ENCODE measurements around the gene UHMK1. TPM values are rescaled to one million over a fixed set of nuclear protein-coding genes. Genes with fewer than 3 reads are reported as not detected.
"Not testable (repeated sequence)": the region's sequence is repeated elsewhere in the genome, so short reads cannot be mapped to it uniquely, and the experiment has no call there.

The UHMK1 gene
- total RNA-seq (10 to 100 TPM; 28.0 to 29.6 TPM), polyA plus RNA-seq (10 to 100 TPM in 1 of 2 donors, 1 to 10 TPM in 1; 8.7 to 14.7 TPM)
- long read RNA-seq, donor 1, full-length matches to known transcripts: 38 of 48 reads
- long read RNA-seq, donor 1, partial matches to known transcripts: 7 of 48 reads
- long read RNA-seq, donor 1, other reads (novel, unspliced or antisense): 3 of 48 reads
- long read RNA-seq, donor 2, full-length matches to known transcripts: 8 of 16 reads
- long read RNA-seq, donor 2, partial matches to known transcripts: 2 of 16 reads
- long read RNA-seq, donor 2, other reads (novel, unspliced or antisense): 6 of 16 reads

- Histone ChIP-seq H3K9me3 (ENCODE audit: control insufficient read depth, low read length) (no peaks in the 10 kb centered on the region), H3K4me3 (ENCODE audit: low read length in 2 of 2) (peak within 1 kb of the TSS; percentile 55 to 78), H3K36me3 (ENCODE audit: control insufficient read depth in 1 of 2, insufficient read depth in 2 of 2, low read length in 1 of 2) (no peaks in the 10 kb centered on the region), H3K4me1 (ENCODE audit: control insufficient read depth in 1 of 2, insufficient read depth in 2 of 2, low read length in 2 of 2) (peaks cover 0 to 4% of the 10 kb centered on the region in 2 donors), H3K27me3 (ENCODE audit: control insufficient read depth in 1 of 2, insufficient read depth in 2 of 2, low read length in 1 of 2) (no peaks in the 10 kb centered on the region), H3K27ac (ENCODE audit: low read depth in 1 of 2, low read length in 2 of 2) (peak within 1 kb of the TSS; percentile 49 to 87)
- intact Hi-C loops (cut with DNase I): loop anchor here in 1 of 2 donors (5.0 kb wide), 1 partner anchor 64 kb away; the partner anchor contains the start of gene UAP1
- DNase-seq: peak; percentile 95 to 96
- peak; percentile 98 for ATAC-seq (ENCODE audit: low FRiP score)
- 0% methylated on average over 59 to 61 of the region's 61 CpGs for WGBS, 2 donors
Observed at GRCh38 chr1:162497723-162498495, at the start of gene UHMK1. Gene UHMK1, plus strand, starts transcription at chr1:162497818. Its CDS starts 183 bp downstream, at chr1:162498001.

DNA sequence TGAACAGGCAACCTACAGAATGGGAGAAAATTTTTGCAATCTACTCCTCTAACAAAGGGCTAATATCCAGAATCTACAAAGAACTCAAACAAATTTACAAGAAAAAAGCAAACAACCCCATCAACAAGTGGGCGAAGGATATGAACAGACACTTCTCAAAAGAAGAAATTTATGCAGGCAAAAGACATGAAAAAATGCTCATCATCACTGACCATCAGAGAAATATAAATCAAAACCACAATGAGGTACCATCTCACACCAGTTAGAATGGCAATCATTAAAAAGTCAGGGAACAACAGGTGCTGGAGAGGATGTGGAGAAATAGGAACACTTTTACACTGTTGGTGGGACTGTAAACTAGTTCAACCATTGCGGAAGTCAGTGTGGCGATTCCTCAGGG, 43.3 kb upstream of the UHMK1 start:
- intact Hi-C loops (cut with DNase I); DNase-seq; H3K9me3 ChIP-seq (ENCODE audit: control insufficient read depth, low read length); ATAC-seq (ENCODE audit: low FRiP score); H3K27ac ChIP-seq (ENCODE audit: low read depth in 1 of 2, low read length in 2 of 2); H3K4me1 ChIP-seq (ENCODE audit: control insufficient read depth in 1 of 2, insufficient read depth in 2 of 2, low read length in 2 of 2); H3K36me3 ChIP-seq (ENCODE audit: control insufficient read depth in 1 of 2, insufficient read depth in 2 of 2, low read length in 1 of 2); H3K4me3 ChIP-seq (ENCODE audit: low read length in 2 of 2); H3K27me3 ChIP-seq (ENCODE audit: control insufficient read depth in 1 of 2, insufficient read depth in 2 of 2, low read length in 1 of 2): not testable (repeated sequence)
- WGBS, 2 donors: 97 to 100% methylated on average over 1 of the region's 3 CpGs

DNA sequence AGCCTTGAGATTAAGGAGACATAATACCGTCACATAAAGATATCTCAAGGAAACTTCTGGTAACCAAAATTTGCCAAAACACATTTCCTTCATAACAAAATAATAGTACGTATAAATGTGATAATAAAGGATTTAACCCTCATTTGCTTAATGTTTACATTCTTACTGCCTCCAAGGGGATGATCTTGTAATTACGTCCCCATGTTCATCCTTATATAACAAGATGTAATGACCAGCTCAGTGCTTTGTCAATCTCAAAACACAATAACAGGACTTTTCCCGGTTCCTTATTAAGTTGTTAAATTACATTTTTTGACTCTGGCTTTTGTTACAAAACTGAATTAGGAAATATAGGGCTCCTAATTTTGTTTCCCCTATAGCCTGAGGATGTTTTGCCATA, 41.3 kb upstream of the UHMK1 start:
- no peak for ATAC-seq (ENCODE audit: low FRiP score)
- H3K27ac ChIP-seq (ENCODE audit: low read depth in 1 of 2, low read length in 2 of 2): no peak overlapping the region
- DNase-seq: no peak
- intact Hi-C loops (cut with DNase I): no loop called here
- H3K4me3 ChIP-seq (ENCODE audit: low read length in 2 of 2): no peak overlapping the region
- 85 to 86% methylated on average over 4 of the region's 4 CpGs for WGBS, 2 donors
- no peaks in the 10 kb centered on the region for H3K9me3 ChIP-seq (ENCODE audit: control insufficient read depth, low read length)
- H3K27me3 ChIP-seq (ENCODE audit: control insufficient read depth in 1 of 2, insufficient read depth in 2 of 2, low read length in 1 of 2): peaks cover 0 to 1% of the 10 kb centered on the region in 2 donors
- H3K36me3 ChIP-seq (ENCODE audit: control insufficient read depth in 1 of 2, insufficient read depth in 2 of 2, low read length in 1 of 2): no peaks in the 10 kb centered on the region
- H3K4me1 ChIP-seq (ENCODE audit: control insufficient read depth in 1 of 2, insufficient read depth in 2 of 2, low read length in 2 of 2): no peaks in the 10 kb centered on the region

DNA sequence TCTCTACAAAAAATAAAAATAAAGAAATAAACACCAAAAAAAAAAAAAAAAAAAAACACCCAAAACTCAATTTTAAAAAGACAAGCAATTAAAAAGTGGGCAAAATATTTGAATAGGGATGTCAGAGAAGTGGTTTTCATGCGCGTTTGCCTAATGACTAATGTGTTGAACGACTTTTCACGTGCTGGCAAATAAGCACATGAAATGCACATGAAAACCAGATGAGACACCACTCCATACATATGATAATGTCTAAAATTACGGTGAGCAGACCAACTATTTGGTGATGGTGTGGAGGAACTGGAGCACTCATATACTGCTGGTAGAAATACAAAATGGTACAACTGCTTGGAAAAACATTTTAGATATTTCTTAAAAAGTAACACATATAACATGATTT, 39.4 kb upstream of the UHMK1 start:
- ATAC-seq (ENCODE audit: low FRiP score): no peak
- H3K4me1 ChIP-seq (ENCODE audit: control insufficient read depth in 1 of 2, insufficient read depth in 2 of 2, low read length in 2 of 2): no peaks in the 10 kb centered on the region
- DNase-seq: no peak
- peaks cover 0 to 1% of the 10 kb centered on the region in 2 donors for H3K27me3 ChIP-seq (ENCODE audit: control insufficient read depth in 1 of 2, insufficient read depth in 2 of 2, low read length in 1 of 2)
- intact Hi-C loops (cut with DNase I): no loop called here
- H3K4me3 ChIP-seq (ENCODE audit: low read length in 2 of 2): no peak overlapping the region
- WGBS, 2 donors: 87 to 93% methylated on average over 5 of the region's 5 CpGs
- H3K9me3 ChIP-seq (ENCODE audit: control insufficient read depth, low read length): no peaks in the 10 kb centered on the region
- no peak overlapping the region for H3K27ac ChIP-seq (ENCODE audit: low read depth in 1 of 2, low read length in 2 of 2)
- H3K36me3 ChIP-seq (ENCODE audit: control insufficient read depth in 1 of 2, insufficient read depth in 2 of 2, low read length in 1 of 2): no peaks in the 10 kb centered on the region

DNA sequence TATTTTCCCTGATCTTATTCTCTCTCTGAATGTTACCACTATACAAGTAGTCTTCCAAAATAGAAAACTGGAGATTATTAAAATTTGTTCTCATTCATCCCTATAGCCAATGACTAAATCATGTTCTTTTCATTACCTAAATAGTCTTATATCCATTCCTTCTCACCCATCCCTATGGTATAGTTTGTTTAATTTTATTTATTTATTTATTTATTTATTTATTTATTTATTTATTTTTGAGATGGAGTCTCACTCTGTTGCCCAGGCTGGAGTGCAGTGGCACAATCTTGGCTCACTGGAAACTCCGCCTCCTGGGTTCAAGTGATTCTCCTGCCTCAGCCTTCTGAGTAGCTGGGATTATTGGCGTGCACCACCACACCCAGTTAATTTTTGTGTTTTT, 35.2 kb upstream of the UHMK1 start:
- H3K9me3 ChIP-seq (ENCODE audit: control insufficient read depth, low read length); H3K4me1 ChIP-seq (ENCODE audit: control insufficient read depth in 1 of 2, insufficient read depth in 2 of 2, low read length in 2 of 2); intact Hi-C loops (cut with DNase I); DNase-seq; H3K36me3 ChIP-seq (ENCODE audit: control insufficient read depth in 1 of 2, insufficient read depth in 2 of 2, low read length in 1 of 2); H3K27me3 ChIP-seq (ENCODE audit: control insufficient read depth in 1 of 2, insufficient read depth in 2 of 2, low read length in 1 of 2); H3K4me3 ChIP-seq (ENCODE audit: low read length in 2 of 2); H3K27ac ChIP-seq (ENCODE audit: low read depth in 1 of 2, low read length in 2 of 2); ATAC-seq (ENCODE audit: low FRiP score): not testable (repeated sequence)
- WGBS, 2 donors: 94 to 98% methylated on average over 2 of the region's 2 CpGs

GRCh38 chr1:162463021-162463420, 34.6 kb upstream of the UHMK1 start:
- intact Hi-C loops (cut with DNase I): no loop called here
- H3K4me3 ChIP-seq (ENCODE audit: low read length in 2 of 2): no peak overlapping the region
- H3K27me3 ChIP-seq (ENCODE audit: control insufficient read depth in 1 of 2, insufficient read depth in 2 of 2, low read length in 1 of 2): peaks cover 0 to 1% of the 10 kb centered on the region in 2 donors
- no peaks in the 10 kb centered on the region for H3K36me3 ChIP-seq (ENCODE audit: control insufficient read depth in 1 of 2, insufficient read depth in 2 of 2, low read length in 1 of 2)
- no peak for DNase-seq
- H3K9me3 ChIP-seq (ENCODE audit: control insufficient read depth, low read length): peaks cover 1% of the 10 kb centered on the region
- 13 to 16% methylated on average over 1 of the region's 1 CpG for WGBS, 2 donors
- no peak for ATAC-seq (ENCODE audit: low FRiP score)
- H3K27ac ChIP-seq (ENCODE audit: low read depth in 1 of 2, low read length in 2 of 2): no peak overlapping the region
- no peaks in the 10 kb centered on the region for H3K4me1 ChIP-seq (ENCODE audit: control insufficient read depth in 1 of 2, insufficient read depth in 2 of 2, low read length in 2 of 2)

DNA sequence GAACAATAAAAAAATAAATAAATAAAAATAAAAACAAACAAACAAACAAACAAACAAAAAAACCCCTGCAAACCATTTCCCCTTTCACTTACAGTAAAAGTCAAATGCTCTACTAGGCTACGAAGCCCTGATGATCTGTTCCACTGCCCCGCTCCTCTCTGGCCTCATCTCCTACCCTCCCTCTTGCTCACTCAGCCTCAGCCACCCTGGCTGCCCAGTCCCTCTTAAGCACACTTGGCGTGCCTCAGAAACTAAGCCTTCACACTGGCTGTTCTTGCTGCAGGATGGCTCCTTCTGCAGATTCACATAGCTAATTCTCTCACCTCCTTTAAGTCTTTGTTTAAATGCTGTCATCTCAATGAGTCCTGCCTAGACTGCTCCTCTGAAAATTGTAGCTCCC, 30.8 kb upstream of the UHMK1 start:
- DNase-seq (no peak), ATAC-seq (ENCODE audit: low FRiP score) (no peak)
- H3K4me1 ChIP-seq (ENCODE audit: control insufficient read depth in 1 of 2, insufficient read depth in 2 of 2, low read length in 2 of 2): no peaks in the 10 kb centered on the region
- H3K36me3 ChIP-seq (ENCODE audit: control insufficient read depth in 1 of 2, insufficient read depth in 2 of 2, low read length in 1 of 2): no peaks in the 10 kb centered on the region
- WGBS, 2 donors: 82 to 88% methylated on average over 3 of the region's 3 CpGs
- H3K27me3 ChIP-seq (ENCODE audit: control insufficient read depth in 1 of 2, insufficient read depth in 2 of 2, low read length in 1 of 2): no peaks in the 10 kb centered on the region
- H3K27ac ChIP-seq (ENCODE audit: low read depth in 1 of 2, low read length in 2 of 2): no peak overlapping the region
- H3K9me3 ChIP-seq (ENCODE audit: control insufficient read depth, low read length): peaks cover 1% of the 10 kb centered on the region
- H3K4me3 ChIP-seq (ENCODE audit: low read length in 2 of 2): no peak overlapping the region
- intact Hi-C loops (cut with DNase I): no loop called here

- no peaks in the 10 kb centered on the region for H3K27me3 ChIP-seq (ENCODE audit: control insufficient read depth in 1 of 2, insufficient read depth in 2 of 2, low read length in 1 of 2)
- DNase-seq (no peak), ATAC-seq (ENCODE audit: low FRiP score) (no peak)
- intact Hi-C loops (cut with DNase I): no loop called here
- 70 to 73% methylated on average over 2 of the region's 2 CpGs for WGBS, 2 donors
- no peak overlapping the region for H3K4me3 ChIP-seq (ENCODE audit: low read length in 2 of 2)
- no peaks in the 10 kb centered on the region for H3K4me1 ChIP-seq (ENCODE audit: control insufficient read depth in 1 of 2, insufficient read depth in 2 of 2, low read length in 2 of 2)
- H3K27ac ChIP-seq (ENCODE audit: low read depth in 1 of 2, low read length in 2 of 2): no peak overlapping the region
- no peaks in the 10 kb centered on the region for H3K9me3 ChIP-seq (ENCODE audit: control insufficient read depth, low read length)
- no peaks in the 10 kb centered on the region for H3K36me3 ChIP-seq (ENCODE audit: control insufficient read depth in 1 of 2, insufficient read depth in 2 of 2, low read length in 1 of 2)
Observed at GRCh38 chr1:162470216-162470615, 27.4 kb upstream of the UHMK1 start.

Data from aorta (tissue), 5 donors.